Esophagus squamous epithelium (tissue), 4 donors: ENCODE measurements around the gene COA6.

Experiments used
- CTCF ChIP-seq, 6 experiments: fragments of 450-650 bp in 4 of 6; fragments of 200-600 bp in 2 of 6; sonication (generic) in 2 of 6; IDR thresholded peaks; one replicate each; pipeline ENCODE4 v1.5.1; 2016 to 2019; ENCODE audit warnings: antibody characterized with exemption in 6 of 6, mild to moderate bottlenecking in 4 of 6, moderate library complexity in 4 of 6
- POLR2A ChIP-seq, 4 donors: fragments of 450-650 bp; IDR thresholded peaks; one replicate each; pipeline ENCODE4 v1.6.1; 2017; ENCODE audit warnings: antibody characterized with exemption in 4 of 4, mild to moderate bottlenecking in 4 of 4, moderate library complexity in 3 of 4

- TF ChIP-seq CTCF (IDR thresholded peaks at IDR 0.05) (no peak), POLR2A (IDR thresholded peaks at IDR 0.05) (no peak)
Observed at GRCh38 chr1:234331507-234331906, 41.7 kb upstream of the COA6 start.
